Psoas muscle (tissue), 8 donors: ENCODE measurements around the gene IQCN. TPM values are rescaled to one million over a fixed set of nuclear protein-coding genes. Genes with fewer than 3 reads are reported as not detected.
A peak's percentile ranks its signal among the peaks of the same experiment; 100 is the strongest.

Experiments
- ATAC-seq, 4 donors: fragments of 200-7000 bp; cut with Tn5 transposase; one replicate each; pipeline ENCODE4 v1.9.1; 2020; ENCODE audit warnings: moderate library complexity in 3 of 4, mild to moderate bottlenecking in 2 of 4
- DNase-seq, 2 donors: peaks; one replicate each; pipeline ENCODE4 v3.0.0-alpha.2; 2020
- H3K27ac ChIP-seq: fragments of 200-600 bp; one replicate; pipeline ENCODE4 v1.8.0; 2022
- H3K27me3 ChIP-seq, 3 donors: fragments of 200-600 bp in 1 of 3; one replicate each; pipeline versions ENCODE4 v1.6.1 to v1.8.0; 2013 to 2022; ENCODE audit warnings: low read length in 2 of 3, mild to moderate bottlenecking in 2 of 3, moderate library complexity in 1 of 3; ENCODE audit not compliant: insufficient read depth in 3 of 3
- H3K36me3 ChIP-seq, 2 donors: fragments of 200-600 bp in 1 of 2; one replicate each; pipeline versions ENCODE4 v1.6.1 to v1.8.0; 2013 to 2022; ENCODE audit warnings: low read depth in 1 of 2, mild to moderate bottlenecking in 1 of 2, moderate library complexity in 1 of 2; ENCODE audit not compliant: insufficient read depth in 1 of 2
- H3K4me1 ChIP-seq: fragments of 200-600 bp; one replicate; pipeline ENCODE4 v1.8.0; 2022
- H3K4me3 ChIP-seq: fragments of 200-600 bp; one replicate; pipeline ENCODE4 v1.8.0; 2022; ENCODE audit warnings: mild to moderate bottlenecking
- H3K9me3 ChIP-seq: fragments of 200-600 bp; one replicate; pipeline ENCODE4 v1.8.0; 2022
- CTCF ChIP-seq: fragments of 200-600 bp; IDR thresholded peaks from one replicate; pipeline ENCODE4 v1.8.0; 2022; ENCODE audit warnings: antibody characterized with exemption
- WGBS, 3 donors: extraction: QIAGEN DNeasy Blood & Tissue Kit; methylation state at CpG; one replicate each; pipeline versions ENCODE4 v1.1.6 to v1.1.7; 2013; 5-methylcytosine and 5-hydroxymethylcytosine counted together
- intact Hi-C, 2 donors: fragments of 100-400 bp; cut with DNase I; formaldehyde crosslinking; loops; one replicate each; pipeline versions ENCODE4 v1.11.0 to v1.14.2; 2022
- polyA plus RNA-seq, 3 donors: library from polyadenylated mRNA; stranded (reverse); fragments of 200-250 nt; gene quantifications; one replicate each; pipeline ENCODE4 v1.2.3, GENCODE V29; 2013
- total RNA-seq, 4 donors: library from RNA; stranded (reverse); fragmentation: NEBNext Ultra II Directional in 2 of 4; extraction: Animal tissue kit (Norgen Biotek cat#: 25700) in 2 of 4; gene quantifications; one replicate each; pipeline versions ENCODE4 v1.2.1 to v1.2.4, GENCODE V29; 2021 to 2023
- donor health status: healthy with polysubstance abuse.
- donor health status: DM: no; HTN: no; CAD: no; lungs with moderate emphysema.
- donor health status: Bipolar disorder and iron deficiency.
- donor health status: healthy.
- donor health status: DM: yes; HTN: yes; CAD: no.
- donor health status: DM: no; HTN: no; CAD: no.
- donor health status: DM: no; HTN: no; CAD: no.
- donor health status: DM: yes; HTN: yes; CAD: no.

IQCN gene
- total and polyA plus RNA-seq, 7 donors = 0.12 to 1.5 (median 0.39) TPM

GRCh38 chr19:18290302-18291018 lies 16.2 kb upstream of the IQCN start:
- peak overlapping the region; percentile 97 for H3K27ac ChIP-seq
- intact Hi-C loops = no loop called here
- WGBS, 3 donors = 53 to 57% (median 56%) methylated on average over 14 of the region's 14 CpGs
- no peak for TF ChIP-seq CTCF
- no peak overlapping the region for H3K4me3 ChIP-seq
- peaks cover 14% of the 10 kb centered on the region for H3K4me1 ChIP-seq
- H3K9me3 ChIP-seq = no peaks in the 10 kb centered on the region
- H3K27me3 ChIP-seq = no peaks in the 10 kb centered on the region
- H3K36me3 ChIP-seq = no peaks in the 10 kb centered on the region
- no peak for DNase-seq
- no peak for ATAC-seq

GRCh38 chr19:18289471-18290301 lies 15.4 kb upstream of the IQCN start:
- peaks cover 14% of the 10 kb centered on the region for H3K4me1 ChIP-seq
- H3K27me3 ChIP-seq = no peaks in the 10 kb centered on the region
- no peaks in the 10 kb centered on the region for H3K36me3 ChIP-seq
- H3K4me3 ChIP-seq = no peak overlapping the region
- no peak for DNase-seq
- 61 to 66% (median 64%) methylated on average over 12 of the region's 12 CpGs for WGBS, 3 donors
- H3K27ac ChIP-seq = peak overlapping the region; percentile 97
- no peak for ATAC-seq
- H3K9me3 ChIP-seq = no peaks in the 10 kb centered on the region
- no peak for TF ChIP-seq CTCF
- intact Hi-C loops = no loop called here

GRCh38 chr19:18287836-18288772 lies 13.9 kb upstream of the IQCN start:
- Histone ChIP-seq H3K27ac (peak overlapping the region; percentile 61), H3K4me1 (peaks cover 15% of the 10 kb centered on the region), H3K36me3 (no peaks in the 10 kb centered on the region), H3K4me3 (no peak overlapping the region), H3K9me3 (no peaks in the 10 kb centered on the region), H3K27me3 (no peaks in the 10 kb centered on the region)
- intact Hi-C loops = no loop called here
- 49 to 57% (median 53%) methylated on average over 26 of the region's 26 CpGs for WGBS, 3 donors
- ATAC-seq (no peak), DNase-seq (no peak)
- TF ChIP-seq CTCF = no peak

GRCh38 chr19:18286973-18287635 lies 12.9 kb upstream of the IQCN start:
- TF ChIP-seq CTCF = no peak
- Histone ChIP-seq H3K27ac (peak overlapping the region; percentile 61), H3K36me3 (no peaks in the 10 kb centered on the region), H3K4me1 (peaks cover 21% of the 10 kb centered on the region), H3K27me3 (no peaks in the 10 kb centered on the region), H3K4me3 (no peak overlapping the region), H3K9me3 (no peaks in the 10 kb centered on the region)
- intact Hi-C loops = no loop called here
- no peak for DNase-seq
- WGBS, 3 donors = 54 to 73% (median 57%) methylated on average over 21 of the region's 21 CpGs
- no peak for ATAC-seq
